H9 (cell line): ENCODE data around the gene FBXO31. TPM values are rescaled to one million over a fixed set of nuclear protein-coding genes. Genes with fewer than 3 reads are reported as not detected.

Source experiments
- DNase-seq: peaks from one replicate; pipeline ENCODE4 v3.0.0-alpha.2; 2017
- H2AFZ ChIP-seq: one replicate; pipeline ENCODE4 v1.6.1; 2013; ENCODE audit warnings: mild to moderate bottlenecking, low read length, control low read depth, moderate library complexity
- H2AK5ac ChIP-seq: 2 replicates; pipeline ENCODE4 v1.6.1; 2013; ENCODE audit warnings: low read length, control low read depth, mixed read lengths; ENCODE audit not compliant: insufficient read length
- H2BK120ac ChIP-seq: one replicate; pipeline ENCODE4 v1.6.1; 2013; ENCODE audit warnings: low read depth, mild to moderate bottlenecking, low read length, control low read depth, inconsistent platforms; ENCODE audit not compliant: poor library complexity, severe bottlenecking
- H2BK12ac ChIP-seq: 2 replicates; pipeline ENCODE4 v1.6.1; 2013; ENCODE audit warnings: low read length, control low read depth, mixed read lengths, low read depth; ENCODE audit not compliant: insufficient read length
- H2BK15ac ChIP-seq: 2 replicates; pipeline ENCODE4 v1.6.1; 2013; ENCODE audit warnings: low read depth, low read length, control low read depth
- H2BK20ac ChIP-seq: one replicate; pipeline ENCODE4 v1.6.1; 2013; ENCODE audit warnings: low read depth, mild to moderate bottlenecking, low read length, control low read depth, inconsistent platforms; ENCODE audit not compliant: poor library complexity, severe bottlenecking
- H2BK5ac ChIP-seq: 2 replicates; pipeline ENCODE4 v1.6.1; 2013; ENCODE audit warnings: low read length, control low read depth, mixed read lengths; ENCODE audit not compliant: insufficient read length
- H3K14ac ChIP-seq: 2 replicates; pipeline ENCODE4 v1.6.1; 2013; ENCODE audit warnings: low read length, control low read depth; ENCODE audit not compliant: insufficient read depth
- H3K18ac ChIP-seq: 2 replicates; pipeline ENCODE4 v1.6.1; 2013; ENCODE audit warnings: low read depth, mild to moderate bottlenecking, mixed read lengths, low read length, control low read depth; ENCODE audit not compliant: insufficient read length
- H3K23ac ChIP-seq: 2 replicates; pipeline ENCODE4 v1.6.1; 2013; ENCODE audit warnings: low read length, control low read depth, mixed read lengths, low read depth; ENCODE audit not compliant: insufficient read length
- H3K23me2 ChIP-seq: 2 replicates; pipeline ENCODE4 v1.6.1; 2013; ENCODE audit warnings: low read depth, mild to moderate bottlenecking, mixed read lengths, low read length, control low read depth; ENCODE audit not compliant: insufficient read length, poor library complexity, severe bottlenecking
- H3K27ac ChIP-seq: 2 replicates; pipeline ENCODE4 v1.5.1; 2013; ENCODE audit warnings: low read length, control low read depth, mixed read lengths, low read depth; ENCODE audit not compliant: insufficient read length
- H3K27me3 ChIP-seq: 2 replicates; pipeline ENCODE4 v1.6.1; 2013; ENCODE audit warnings: low read length, control low read depth, inconsistent platforms; ENCODE audit not compliant: insufficient read depth
- H3K4ac ChIP-seq: 2 replicates; pipeline ENCODE4 v1.6.1; 2013; ENCODE audit warnings: low read depth, mild to moderate bottlenecking, control low read depth, inconsistent platforms, low read length, moderate library complexity
- H3K4me1 ChIP-seq: 2 replicates; pipeline ENCODE4 v1.6.1; 2013; ENCODE audit warnings: low read length, control low read depth, inconsistent platforms; ENCODE audit not compliant: insufficient read depth
- H3K4me2 ChIP-seq: 2 replicates; pipeline ENCODE4 v1.6.1; 2013; ENCODE audit warnings: low read length, control low read depth, mixed read lengths; ENCODE audit not compliant: insufficient read length, insufficient read depth
- H3K56ac ChIP-seq: 2 replicates; pipeline ENCODE4 v1.6.1; 2013; ENCODE audit warnings: low read depth, mild to moderate bottlenecking, mixed read lengths, low read length, control low read depth; ENCODE audit not compliant: insufficient read length
- H3K79me1 ChIP-seq: 2 replicates; pipeline ENCODE4 v1.6.1; 2013; ENCODE audit warnings: low read depth, mild to moderate bottlenecking, moderate library complexity, low read length, control low read depth, inconsistent platforms; ENCODE audit not compliant: insufficient read depth, poor library complexity, severe bottlenecking
- H3K79me2 ChIP-seq: 2 replicates; pipeline ENCODE4 v1.6.1; 2013; ENCODE audit warnings: low read length, control low read depth, inconsistent platforms; ENCODE audit not compliant: insufficient read depth
- H3K9ac ChIP-seq: 2 replicates; pipeline ENCODE4 v1.6.1; 2013; ENCODE audit warnings: low read length, control low read depth, mixed read lengths; ENCODE audit not compliant: insufficient read length; ENCODE audit errors: extremely low read depth
- H3K9me3 ChIP-seq: one replicate; pipeline ENCODE4 v1.6.1; 2013; ENCODE audit warnings: low read depth, low read length, inconsistent platforms; ENCODE audit not compliant: control insufficient read depth
- H3T11ph ChIP-seq: one replicate; pipeline ENCODE4 v1.6.1; 2013; ENCODE audit warnings: mild to moderate bottlenecking, low read length, control low read depth, inconsistent platforms
- H4K20me1 ChIP-seq: one replicate; pipeline ENCODE4 v1.6.1; 2013; ENCODE audit not compliant: control insufficient read depth, insufficient read length, insufficient read depth
- H4K5ac ChIP-seq: 2 replicates; pipeline ENCODE4 v1.6.1; 2013; ENCODE audit warnings: low read depth, mild to moderate bottlenecking, mixed read lengths, low read length, control low read depth; ENCODE audit not compliant: insufficient read length
- H4K8ac ChIP-seq: replicated peaks from 2 replicates; pipeline ENCODE4 v1.6.1; 2013; ENCODE audit warnings: low read length, control low read depth, mixed read lengths, low read depth; ENCODE audit not compliant: insufficient read length
- H4K91ac ChIP-seq: 2 replicates; pipeline ENCODE4 v1.6.1; 2013; ENCODE audit warnings: low read depth, mild to moderate bottlenecking, moderate library complexity, mixed read lengths, low read length, control low read depth; ENCODE audit not compliant: insufficient read length
- H3K27ac Mint-ChIP-seq, 3 experiments: 2 replicates in 2 of 3; 3 replicates in 1 of 3; pipeline ENCODE4 v1.8.0; 2020 to 2021; ENCODE audit warnings: mixed read lengths in 3 of 3, mild to moderate bottlenecking in 1 of 3, moderate library complexity in 1 of 3
- H3K27me3 Mint-ChIP-seq: 2 replicates; pipeline ENCODE4 v1.8.0; 2021; ENCODE audit warnings: low read depth, mild to moderate bottlenecking, moderate library complexity, mixed read lengths
- H3K36me3 Mint-ChIP-seq, 3 experiments: 2 replicates in 2 of 3; 3 replicates in 1 of 3; pipeline ENCODE4 v1.8.0; 2020 to 2021; ENCODE audit warnings: low read depth in 3 of 3, mixed read lengths in 3 of 3; ENCODE audit not compliant: insufficient read depth in 1 of 3
- H3K4me1 Mint-ChIP-seq, 2 experiments: 2 replicates each; pipeline ENCODE4 v1.8.0; 2020; ENCODE audit warnings: mixed read lengths in 2 of 2
- H3K4me3 Mint-ChIP-seq, 2 experiments: 2 replicates in 1 of 2; 3 replicates in 1 of 2; pipeline ENCODE4 v1.8.0; 2020 to 2021; ENCODE audit warnings: mild to moderate bottlenecking in 2 of 2, mixed read lengths in 2 of 2, moderate library complexity in 1 of 2
- H3K9me3 Mint-ChIP-seq, 2 experiments: 2 replicates in 1 of 2; 3 replicates in 1 of 2; pipeline ENCODE4 v1.8.0; 2020; ENCODE audit warnings: mild to moderate bottlenecking in 2 of 2, mixed read lengths in 2 of 2, moderate library complexity in 1 of 2
- WGBS: extraction: QIAGEN DNeasy Blood & Tissue Kit; methylation state at CpG from one replicate; pipeline ENCODE4 v1.1.7; 2013; ENCODE audit warnings: missing lambda C conversion rate, low lambda C conversion rate, mixed read lengths; ENCODE audit not compliant: insufficient read length; ENCODE audit errors: extremely low coverage; 5-methylcytosine and 5-hydroxymethylcytosine counted together
- total RNA-seq: library from RNA; stranded (reverse); gene quantifications from 2 replicates; pipeline ENCODE4 v1.2.1, GENCODE V29; 2021
- TF ChIP-seq, protein P1 (sequence below): fragments of 200-600 bp; sonication (generic); conservative IDR thresholded peaks from 3 replicates; pipeline ENCODE4 v1.8.0; 2021; ENCODE audit warnings: antibody characterized with exemption, mild to moderate bottlenecking

Gene FBXO31
- total RNA-seq, 1 experiment from 2014 or later, result 24.2 TPM

DNA sequence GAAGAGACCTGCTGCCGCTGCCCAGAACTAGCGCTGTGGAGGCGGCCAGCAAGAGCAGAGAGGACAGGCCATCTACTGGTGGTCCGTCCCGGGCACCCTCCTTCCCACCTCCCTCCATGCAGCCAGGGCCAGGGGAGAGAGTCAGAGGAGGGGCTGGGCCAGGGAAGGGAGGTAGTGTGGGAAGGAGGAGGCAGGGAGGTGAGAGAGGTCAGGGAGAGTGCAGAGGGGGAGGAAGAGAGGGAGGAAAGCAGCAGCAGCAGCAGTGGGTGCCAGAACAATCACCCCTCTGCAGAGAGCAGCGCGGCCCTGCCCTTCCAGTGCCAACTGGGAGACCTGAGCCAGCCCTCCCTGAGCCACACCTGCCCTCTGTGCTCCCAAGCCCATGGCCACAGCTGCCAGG is 73.0 kb downstream of the FBXO31 start:
- Histone ChIP-seq H3T11ph (no peak overlapping the region), H2BK20ac (no peak overlapping the region), H4K91ac (no peak overlapping the region), H2AFZ (no peak overlapping the region), H3K4me2 (no peak overlapping the region), H3K4me1 (no peaks in the 10 kb centered on the region), H4K20me1 (no peaks in the 10 kb centered on the region), H3K23me2 (no peaks in the 10 kb centered on the region), H2BK12ac (no peak overlapping the region), H2BK120ac (no peak overlapping the region), H2BK5ac (no peak overlapping the region), H2BK15ac (no peak overlapping the region), H4K5ac (no peak overlapping the region), H4K8ac (no peak overlapping the region), H3K4ac (no peak overlapping the region), H3K18ac (peak overlapping the region; percentile 32), H3K27me3 (no peaks in the 10 kb centered on the region), H2AK5ac (no peak overlapping the region), H3K23ac (no peak overlapping the region), H3K9me3 (no peaks in the 10 kb centered on the region), H3K14ac (no peak overlapping the region; the same call in 1 of the 2 replicates), H3K27ac (no peak overlapping the region), H3K9ac (no peak overlapping the region), H3K79me1 (no peaks in the 10 kb centered on the region), H3K79me2 (no peaks in the 10 kb centered on the region), H3K56ac (no peak overlapping the region)
- Mint-ChIP-seq H3K4me1 (peaks cover 9 to 11% of the 10 kb centered on the region in 2 experiments), H3K27me3 (no peaks in the 10 kb centered on the region; the same call in 1 of the 2 replicates), H3K9me3 (peaks cover 5 to 7% of the 10 kb centered on the region in 2 experiments; a peak in 4 of 5 replicates), H3K4me3 (no peak overlapping the region), H3K36me3 (peaks cover 3 to 7% (median 4%) of the 10 kb centered on the region in 3 experiments; a peak in 4 of 7 replicates), H3K27ac (peak overlapping the region in 2 of 3 experiments; percentile 63 to 64; a peak in 2 of 7 replicates)
- peak; percentile 28 for DNase-seq
- no CpG with 5 or more reads among the region's 7 CpGs for WGBS
- TF ChIP-seq, protein P1, sequence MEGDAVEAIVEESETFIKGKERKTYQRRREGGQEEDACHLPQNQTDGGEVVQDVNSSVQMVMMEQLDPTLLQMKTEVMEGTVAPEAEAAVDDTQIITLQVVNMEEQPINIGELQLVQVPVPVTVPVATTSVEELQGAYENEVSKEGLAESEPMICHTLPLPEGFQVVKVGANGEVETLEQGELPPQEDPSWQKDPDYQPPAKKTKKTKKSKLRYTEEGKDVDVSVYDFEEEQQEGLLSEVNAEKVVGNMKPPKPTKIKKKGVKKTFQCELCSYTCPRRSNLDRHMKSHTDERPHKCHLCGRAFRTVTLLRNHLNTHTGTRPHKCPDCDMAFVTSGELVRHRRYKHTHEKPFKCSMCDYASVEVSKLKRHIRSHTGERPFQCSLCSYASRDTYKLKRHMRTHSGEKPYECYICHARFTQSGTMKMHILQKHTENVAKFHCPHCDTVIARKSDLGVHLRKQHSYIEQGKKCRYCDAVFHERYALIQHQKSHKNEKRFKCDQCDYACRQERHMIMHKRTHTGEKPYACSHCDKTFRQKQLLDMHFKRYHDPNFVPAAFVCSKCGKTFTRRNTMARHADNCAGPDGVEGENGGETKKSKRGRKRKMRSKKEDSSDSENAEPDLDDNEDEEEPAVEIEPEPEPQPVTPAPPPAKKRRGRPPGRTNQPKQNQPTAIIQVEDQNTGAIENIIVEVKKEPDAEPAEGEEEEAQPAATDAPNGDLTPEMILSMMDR, result no peak
